Measurements from ENCODE around the gene CCNY. TPM values are rescaled to one million over a fixed set of nuclear protein-coding genes. Genes with fewer than 3 reads are reported as not detected.

The CCNY gene
- total RNA-seq, 2 experiments from 2014 or later: 47.0 to 51.5 TPM

DNA sequence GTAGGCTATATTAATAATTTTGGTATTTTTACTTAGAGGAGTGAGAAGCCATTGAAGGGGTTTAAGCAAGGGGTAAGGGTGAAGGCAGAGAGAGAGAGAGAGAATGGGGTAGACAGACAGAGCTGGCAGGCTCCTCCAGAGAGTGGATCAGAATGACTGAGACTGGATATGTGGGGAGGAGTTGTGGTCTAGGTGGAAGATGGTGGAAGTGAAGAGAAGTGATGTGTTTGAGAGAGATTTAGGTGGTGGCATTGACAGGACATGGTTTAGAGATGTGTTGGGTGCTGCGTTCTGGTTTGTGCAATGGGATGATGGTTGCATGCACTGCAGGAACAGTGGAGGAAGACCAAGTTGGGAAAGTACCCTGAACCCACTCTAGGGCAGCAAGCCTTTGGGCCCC, 92.2 kb downstream of the CCNY start:
- Mint-ChIP-seq H3K36me3 (no peaks in the 10 kb centered on the region), H3K27me3 (no peaks in the 10 kb centered on the region), H3K27ac (no peak overlapping the region), H3K9me3 (ENCODE audit: low read depth) (no peaks in the 10 kb centered on the region), H3K4me3 (no peak overlapping the region), H3K4me1 (peaks cover 16% of the 10 kb centered on the region)
- DNase-seq (no peak), ATAC-seq (peak; percentile 39)
- CTCF ChIA-PET: no interaction called here

DNA sequence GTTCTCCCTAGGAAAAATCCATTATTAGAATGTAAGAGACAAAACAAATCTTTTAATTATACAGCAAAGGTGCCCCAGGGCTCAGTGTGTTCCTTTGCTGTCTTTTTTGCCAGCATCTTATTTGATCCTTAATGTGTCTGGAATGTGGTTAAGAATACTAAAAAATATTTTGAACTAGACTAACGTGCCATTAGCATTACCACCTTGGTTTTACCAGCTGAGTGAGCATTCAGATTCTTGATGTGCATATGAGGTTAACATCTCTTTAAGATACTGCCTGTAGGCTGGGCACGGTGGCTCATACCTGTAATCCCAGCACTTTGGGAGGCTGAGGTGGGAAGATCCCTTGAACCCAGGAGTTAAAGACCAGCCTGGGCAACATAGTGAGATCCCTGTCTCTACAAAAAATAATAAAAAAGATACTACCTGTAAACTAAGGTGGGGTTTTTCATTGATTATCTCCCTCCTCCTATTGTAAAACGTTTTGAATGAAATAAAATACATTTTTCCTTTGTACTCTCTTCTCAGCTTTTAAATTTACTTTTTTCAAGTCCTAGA, 96.6 kb downstream of the CCNY start:
- H3K4me3 Mint-ChIP-seq: no peak overlapping the region
- no peak overlapping the region for H3K27ac Mint-ChIP-seq
- H3K4me1 Mint-ChIP-seq: peaks cover 27% of the 10 kb centered on the region
- peaks cover 16% of the 10 kb centered on the region for H3K36me3 Mint-ChIP-seq
- no peaks in the 10 kb centered on the region for H3K27me3 Mint-ChIP-seq
- DNase-seq: no peak
- CTCF ChIA-PET: no interaction called here
- no peak for ATAC-seq
- peaks cover 3% of the 10 kb centered on the region for H3K9me3 Mint-ChIP-seq (ENCODE audit: low read depth)

DNA sequence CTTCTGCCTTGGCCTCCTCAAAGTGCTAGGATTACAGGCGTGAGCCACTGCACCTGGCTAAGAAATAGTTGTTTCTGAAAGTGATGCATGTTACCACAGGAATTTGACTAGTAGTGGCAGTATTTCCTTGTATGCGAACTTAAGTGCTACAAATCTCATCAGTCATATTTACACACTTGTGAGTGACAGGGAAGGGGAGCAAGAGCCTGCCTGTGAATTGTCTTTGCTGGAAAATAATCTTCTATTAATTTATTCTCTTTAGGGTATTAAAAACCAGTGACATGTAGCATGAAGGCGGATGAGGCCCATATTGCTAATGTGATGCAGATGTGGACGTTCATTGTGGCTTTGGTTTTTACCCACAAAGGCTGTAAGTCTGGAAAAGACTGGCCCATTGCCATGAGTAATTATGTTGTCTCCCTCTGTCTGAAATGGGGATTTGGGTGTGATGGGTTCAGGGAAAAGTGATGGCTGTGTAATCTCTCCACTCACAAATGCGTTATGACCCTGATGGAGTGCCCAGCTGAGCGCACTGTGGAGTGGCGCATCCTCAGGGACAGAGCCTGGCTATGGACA, 97.6 kb downstream of the CCNY start:
- H3K9me3 Mint-ChIP-seq (ENCODE audit: low read depth): peaks cover 3% of the 10 kb centered on the region
- CTCF ChIA-PET: no interaction called here
- H3K4me1 Mint-ChIP-seq: peaks cover 18% of the 10 kb centered on the region
- H3K36me3 Mint-ChIP-seq: peaks cover 21% of the 10 kb centered on the region
- ATAC-seq (no peak), DNase-seq (no peak)
- no peak overlapping the region for H3K4me3 Mint-ChIP-seq
- H3K27me3 Mint-ChIP-seq: no peaks in the 10 kb centered on the region
- H3K27ac Mint-ChIP-seq: no peak overlapping the region

DNA sequence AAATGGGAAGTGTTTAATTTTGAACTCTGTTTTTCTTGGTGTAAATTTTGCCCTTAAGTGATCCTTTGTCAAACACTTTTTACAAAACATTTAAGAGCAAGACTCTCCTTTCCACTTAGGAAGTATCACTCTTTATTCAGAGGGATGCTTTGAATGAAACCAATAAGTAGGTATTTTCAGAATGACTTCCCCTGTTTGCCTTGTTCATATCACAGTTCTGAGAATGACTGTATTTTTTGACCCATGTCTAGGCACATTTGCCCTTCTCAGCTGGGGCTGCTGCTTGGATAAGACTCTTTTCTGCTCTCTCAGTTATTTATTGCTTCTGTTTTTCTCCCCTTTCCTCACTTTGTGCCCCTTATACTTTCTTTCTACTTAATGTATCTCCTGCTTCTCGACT, 98.2 kb downstream of the CCNY start:
- Mint-ChIP-seq H3K4me3 (no peak overlapping the region), H3K4me1 (peaks cover 18% of the 10 kb centered on the region), H3K9me3 (ENCODE audit: low read depth) (peaks cover 8% of the 10 kb centered on the region), H3K36me3 (peaks cover 27% of the 10 kb centered on the region), H3K27me3 (no peaks in the 10 kb centered on the region), H3K27ac (no peak overlapping the region)
- DNase-seq (no peak), ATAC-seq (peak; percentile 16)
- CTCF ChIA-PET: no interaction called here

DNA sequence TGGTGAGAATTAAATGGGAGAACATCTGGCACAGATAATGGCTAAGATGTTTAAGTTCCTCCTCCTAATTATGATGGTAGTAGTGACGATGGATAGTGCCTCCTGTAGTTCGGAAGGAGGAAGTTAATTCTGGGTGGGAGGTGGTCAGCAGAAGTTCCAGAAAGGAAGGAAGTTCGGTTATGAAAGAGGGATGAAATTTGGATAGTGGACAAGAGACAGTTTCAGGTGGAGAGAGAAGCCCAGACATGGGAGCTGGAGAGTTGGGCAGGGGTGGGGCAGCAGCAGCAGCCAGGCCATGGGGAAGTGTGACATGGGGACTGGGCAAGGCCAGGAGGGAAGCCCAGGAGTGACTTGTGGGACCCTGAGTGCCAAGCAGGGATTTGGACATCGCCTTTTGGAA, 99.5 kb downstream of the CCNY start:
- H3K9me3 Mint-ChIP-seq (ENCODE audit: low read depth): peaks cover 8% of the 10 kb centered on the region
- H3K27me3 Mint-ChIP-seq: no peaks in the 10 kb centered on the region
- H3K27ac Mint-ChIP-seq: no peak overlapping the region
- no peak for DNase-seq
- peaks cover 20% of the 10 kb centered on the region for H3K4me1 Mint-ChIP-seq
- CTCF ChIA-PET: no interaction called here
- no peak overlapping the region for H3K4me3 Mint-ChIP-seq
- no peak for ATAC-seq
- H3K36me3 Mint-ChIP-seq: peaks cover 29% of the 10 kb centered on the region

DNA sequence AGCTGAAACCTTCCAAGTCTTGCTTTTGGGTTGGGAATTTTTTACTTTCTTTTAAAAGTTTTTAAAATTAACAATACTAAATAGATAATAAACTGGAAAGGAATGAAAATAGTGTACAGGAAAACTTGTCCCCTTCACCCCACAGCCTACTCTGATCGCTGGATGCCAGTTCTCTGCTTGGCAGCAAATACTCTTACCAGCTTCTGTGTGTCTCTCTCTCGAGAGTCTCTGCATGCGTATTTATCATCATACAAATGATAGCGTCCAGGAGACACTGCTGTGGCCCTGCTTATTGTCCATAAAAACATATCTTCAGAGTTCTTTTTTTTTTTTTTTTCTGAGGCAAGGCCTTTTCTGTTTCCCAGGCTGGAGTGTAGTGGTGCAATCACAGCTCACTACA, 101.5 kb downstream of the CCNY start:
- DNase-seq (no peak), ATAC-seq (no peak)
- H3K27ac Mint-ChIP-seq: no peak overlapping the region
- peaks cover 36% of the 10 kb centered on the region for H3K36me3 Mint-ChIP-seq
- CTCF ChIA-PET: interaction anchor here (0.7 kb wide), 1 partner anchor 691 kb away, joined by 3 read pairs; no protein-coding TSS in a partner anchor
- no peaks in the 10 kb centered on the region for H3K27me3 Mint-ChIP-seq
- H3K9me3 Mint-ChIP-seq (ENCODE audit: low read depth): peaks cover 12% of the 10 kb centered on the region
- peaks cover 35% of the 10 kb centered on the region for H3K4me1 Mint-ChIP-seq
- H3K4me3 Mint-ChIP-seq: no peak overlapping the region

DNA sequence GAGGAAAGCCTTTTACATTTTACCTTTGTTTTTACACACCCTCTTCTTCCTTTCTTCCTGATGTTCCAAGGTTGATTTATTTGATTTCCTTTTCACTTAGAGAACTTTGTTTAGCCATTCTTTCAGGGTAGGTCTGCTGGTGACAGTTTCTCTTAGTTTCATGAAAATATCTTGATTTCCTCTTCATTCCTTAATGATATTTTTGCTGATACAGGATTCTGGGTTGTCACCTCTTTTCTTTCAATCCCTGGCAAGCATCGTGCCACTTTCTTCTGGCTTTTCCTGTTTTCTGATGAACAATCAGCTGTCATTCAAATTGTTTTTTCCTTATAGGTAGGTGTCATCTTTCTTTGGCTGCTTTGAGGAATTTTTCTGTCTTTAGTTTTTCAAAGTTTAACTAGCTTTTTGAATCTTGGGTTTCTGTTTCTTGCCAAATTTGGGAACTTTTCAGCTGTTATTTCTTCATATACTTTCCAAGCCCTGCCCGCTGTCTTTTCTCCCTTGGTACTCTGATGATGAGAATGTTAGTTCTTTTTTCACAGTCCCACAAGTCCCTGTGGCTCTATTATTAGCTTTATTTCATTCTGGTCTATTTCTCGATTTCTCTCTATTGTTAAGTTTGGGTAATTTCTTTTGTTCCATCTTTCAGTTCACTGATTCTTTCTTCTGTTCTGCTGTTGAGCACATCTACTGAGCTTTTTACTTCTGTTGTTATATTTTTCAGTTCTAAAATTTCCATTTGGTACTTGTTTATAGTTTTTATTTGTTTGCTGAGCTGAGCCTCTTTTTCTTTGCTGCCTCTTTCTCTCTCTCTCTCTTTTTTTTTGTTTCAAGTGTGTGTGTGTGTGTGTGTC, 102.6 kb downstream of the CCNY start:
- H3K36me3 Mint-ChIP-seq: peaks cover 45% of the 10 kb centered on the region
- no peak overlapping the region for H3K4me3 Mint-ChIP-seq
- DNase-seq (no peak), ATAC-seq (no peak)
- H3K9me3 Mint-ChIP-seq (ENCODE audit: low read depth): peaks cover 17% of the 10 kb centered on the region
- CTCF ChIA-PET: no interaction called here
- no peaks in the 10 kb centered on the region for H3K27me3 Mint-ChIP-seq
- no peak overlapping the region for H3K27ac Mint-ChIP-seq
- H3K4me1 Mint-ChIP-seq: peaks cover 31% of the 10 kb centered on the region

DNA sequence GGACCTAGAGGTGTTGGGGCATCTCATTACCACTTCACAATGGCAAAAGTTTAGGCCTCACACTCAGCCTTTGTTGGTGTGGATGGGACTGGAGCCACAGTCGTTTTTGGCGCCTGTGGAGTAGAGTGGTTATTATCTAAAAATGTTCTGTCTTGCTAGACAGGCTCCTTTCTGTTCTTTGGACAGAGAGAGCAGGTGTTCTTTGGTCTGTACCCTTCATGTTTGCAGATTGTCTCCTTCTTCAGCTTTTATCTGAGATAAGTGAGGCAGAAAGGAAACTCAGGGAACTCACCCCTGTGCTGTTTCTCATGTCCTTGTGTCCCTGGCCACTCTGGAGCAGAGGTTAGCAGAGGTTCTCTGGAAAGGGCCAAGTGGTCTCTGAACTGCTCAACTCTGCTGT, 103.7 kb downstream of the CCNY start:
- DNase-seq: no peak
- CTCF ChIA-PET: no interaction called here
- no peak overlapping the region for H3K4me3 Mint-ChIP-seq
- no peak for ATAC-seq
- H3K27me3 Mint-ChIP-seq: no peaks in the 10 kb centered on the region
- H3K36me3 Mint-ChIP-seq: peaks cover 50% of the 10 kb centered on the region
- H3K27ac Mint-ChIP-seq: no peak overlapping the region
- H3K4me1 Mint-ChIP-seq: peaks cover 23% of the 10 kb centered on the region
- H3K9me3 Mint-ChIP-seq (ENCODE audit: low read depth): peaks cover 23% of the 10 kb centered on the region

DNA sequence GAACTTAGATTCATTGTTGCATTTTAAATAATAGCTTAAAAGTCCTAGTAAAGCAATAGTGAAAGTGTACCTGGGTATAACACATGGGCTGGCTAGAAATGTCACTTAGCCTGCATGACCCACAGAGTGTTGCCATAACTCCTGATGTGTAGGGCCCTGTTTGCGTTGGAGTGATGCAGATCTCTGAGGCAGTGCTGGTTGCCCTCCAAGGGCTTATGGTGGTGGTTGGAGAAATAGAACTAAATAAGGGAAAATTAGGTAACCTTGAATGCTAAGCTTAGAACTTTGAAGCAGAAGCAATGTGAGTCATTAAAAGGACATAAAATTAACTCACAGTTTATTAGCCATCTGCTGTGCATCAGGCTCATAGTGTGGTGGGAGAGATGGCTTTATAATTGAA, 105.7 kb downstream of the CCNY start:
- CTCF ChIA-PET: interaction anchor here (1.2 kb wide), 1 partner anchor 17 kb away, joined by 3 read pairs; no protein-coding TSS in a partner anchor
- ATAC-seq (no peak), DNase-seq (no peak)
- H3K27ac Mint-ChIP-seq: no peak overlapping the region
- peaks cover 46% of the 10 kb centered on the region for H3K36me3 Mint-ChIP-seq
- H3K27me3 Mint-ChIP-seq: no peaks in the 10 kb centered on the region
- H3K4me1 Mint-ChIP-seq: peaks cover 27% of the 10 kb centered on the region
- no peak overlapping the region for H3K4me3 Mint-ChIP-seq
- H3K9me3 Mint-ChIP-seq (ENCODE audit: low read depth): peaks cover 25% of the 10 kb centered on the region

DNA sequence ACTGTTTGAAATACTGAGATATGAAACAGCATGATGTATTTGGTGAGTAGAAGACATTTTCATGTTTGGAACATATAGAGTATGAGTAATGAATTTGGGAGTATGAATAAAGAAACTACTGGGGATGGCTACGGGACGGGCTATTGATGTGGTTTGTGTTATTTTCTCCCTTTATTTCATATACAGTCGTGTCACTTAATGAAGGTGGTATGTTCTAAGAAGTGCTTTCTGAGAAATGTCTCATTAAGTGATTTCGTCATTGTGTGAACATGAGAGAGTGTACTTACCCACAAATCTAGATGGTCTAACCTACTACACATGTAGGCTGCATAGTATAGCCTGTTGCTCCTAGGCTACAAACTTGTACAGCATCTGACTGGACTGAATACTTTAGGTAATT, 106.3 kb downstream of the CCNY start:
- peaks cover 46% of the 10 kb centered on the region for H3K36me3 Mint-ChIP-seq
- no peaks in the 10 kb centered on the region for H3K27me3 Mint-ChIP-seq
- H3K4me3 Mint-ChIP-seq: no peak overlapping the region
- ATAC-seq (peak; percentile 20), DNase-seq (no peak)
- CTCF ChIA-PET: interaction anchor here (0.7 kb wide), 1 partner anchor 13 kb away, joined by 3 read pairs; no protein-coding TSS in a partner anchor
- peaks cover 31% of the 10 kb centered on the region for H3K4me1 Mint-ChIP-seq
- H3K9me3 Mint-ChIP-seq (ENCODE audit: low read depth): peaks cover 25% of the 10 kb centered on the region
- H3K27ac Mint-ChIP-seq: peak overlapping the region; percentile 72

DNA sequence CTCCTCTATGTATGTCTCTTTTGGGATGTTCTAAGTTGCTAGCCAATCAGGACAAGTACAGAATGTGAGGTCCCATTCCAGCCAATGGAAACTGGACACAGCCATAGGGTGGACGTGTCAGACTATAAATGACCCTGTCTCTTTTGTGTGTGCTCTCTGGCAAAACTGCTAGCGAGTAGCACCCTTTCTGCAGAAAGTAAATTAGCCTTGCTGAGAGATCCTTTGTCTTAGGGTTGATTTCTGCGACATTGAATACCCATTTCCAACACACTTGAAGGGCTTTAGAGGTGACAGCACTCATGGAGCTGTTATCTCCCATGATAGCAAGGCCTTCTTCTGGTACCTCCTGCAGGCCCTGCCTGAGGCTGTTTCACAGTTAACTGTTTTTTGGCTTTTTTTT, 107.5 kb downstream of the CCNY start:
- Mint-ChIP-seq H3K4me3 (no peak overlapping the region), H3K9me3 (ENCODE audit: low read depth) (peaks cover 25% of the 10 kb centered on the region), H3K27me3 (no peaks in the 10 kb centered on the region), H3K4me1 (peaks cover 41% of the 10 kb centered on the region), H3K27ac (no peak overlapping the region), H3K36me3 (peaks cover 42% of the 10 kb centered on the region)
- DNase-seq (no peak), ATAC-seq (no peak)
- CTCF ChIA-PET: interaction anchor here (0.7 kb wide), 1 partner anchor 232 kb away, joined by 3 read pairs; no protein-coding TSS in a partner anchor

DNA sequence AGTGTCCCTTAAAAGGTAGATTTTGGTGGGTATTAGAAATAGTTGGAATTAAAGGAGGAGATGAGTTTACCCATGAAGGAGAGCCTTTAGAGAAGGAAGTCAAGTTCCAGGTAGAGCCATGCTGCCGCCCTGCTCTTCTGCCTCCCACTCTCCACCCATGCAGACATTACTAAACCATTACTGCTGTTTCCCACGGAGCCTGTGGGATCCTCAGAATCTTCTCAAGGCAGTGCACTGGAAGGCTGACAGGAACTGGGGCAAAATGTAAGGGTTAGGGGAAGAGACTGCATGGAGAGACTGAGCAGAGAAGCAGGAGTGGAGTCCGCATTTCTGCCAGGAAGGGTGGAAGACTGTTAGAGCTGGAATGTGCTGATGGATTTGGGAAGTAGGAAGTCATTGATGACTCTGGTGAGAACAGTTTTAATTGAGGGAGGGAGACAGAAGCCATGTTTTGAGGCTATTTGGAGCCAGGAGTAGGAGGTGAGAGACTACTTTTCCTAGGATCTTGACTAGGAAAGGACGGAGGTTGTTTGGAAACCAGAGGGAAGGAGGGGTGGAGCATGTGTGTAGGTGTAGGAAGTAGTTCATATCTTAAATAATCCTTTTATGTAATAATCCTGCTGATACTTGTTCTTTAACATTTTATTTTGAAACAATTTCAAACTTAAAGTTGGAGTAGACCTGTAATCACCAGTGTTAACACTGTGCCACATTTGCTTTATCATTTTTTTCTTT, 109.0 kb downstream of the CCNY start:
- Mint-ChIP-seq H3K27ac (no peak overlapping the region), H3K36me3 (peaks cover 33% of the 10 kb centered on the region), H3K4me1 (peaks cover 54% of the 10 kb centered on the region), H3K27me3 (no peaks in the 10 kb centered on the region), H3K4me3 (no peak overlapping the region), H3K9me3 (ENCODE audit: low read depth) (peaks cover 20% of the 10 kb centered on the region)
- ATAC-seq (no peak), DNase-seq (no peak)
- CTCF ChIA-PET: no interaction called here

DNA sequence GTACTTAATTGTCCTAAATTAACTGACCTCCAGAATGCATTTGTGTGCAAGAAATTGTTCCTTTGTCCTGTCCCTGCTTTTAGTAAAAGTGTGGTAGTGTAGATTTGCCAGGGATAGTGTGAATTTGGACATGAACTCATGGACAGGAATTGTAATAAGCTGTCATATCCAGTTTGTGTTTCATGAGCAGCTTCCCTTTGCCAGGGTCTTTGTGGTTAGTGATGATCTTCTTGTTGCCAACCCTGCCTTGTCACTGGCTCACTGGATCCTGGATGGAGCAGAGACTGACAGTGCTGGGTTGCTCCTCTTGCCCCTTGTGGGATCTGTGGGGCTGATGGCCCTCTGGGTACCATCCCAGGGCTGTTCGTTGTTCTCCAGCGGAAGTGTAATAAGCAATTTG, 110.1 kb downstream of the CCNY start:
- H3K4me1 Mint-ChIP-seq: peaks cover 51% of the 10 kb centered on the region
- no peaks in the 10 kb centered on the region for H3K27me3 Mint-ChIP-seq
- DNase-seq (no peak), ATAC-seq (no peak)
- H3K27ac Mint-ChIP-seq: no peak overlapping the region
- H3K36me3 Mint-ChIP-seq: peaks cover 33% of the 10 kb centered on the region
- no peak overlapping the region for H3K4me3 Mint-ChIP-seq
- CTCF ChIA-PET: no interaction called here
- H3K9me3 Mint-ChIP-seq (ENCODE audit: low read depth): peaks cover 16% of the 10 kb centered on the region
